ENCODE measurements around the gene XPO5.

- TF ChIP-seq CTCF (IDR thresholded peaks at IDR 0.05): no peak
- TF ChIP-seq TCF7L2 (IDR thresholded peaks at IDR 0.05; ENCODE audit: low read depth, low read length): no peak
- TF ChIP-seq POLR2AphosphoS5 (IDR thresholded peaks at IDR 0.05; ENCODE audit: low read depth, low read length): no peak
- TF ChIP-seq SIN3A (IDR thresholded peaks at IDR 0.05; ENCODE audit: borderline replicate concordance, insufficient read depth, low read depth, low read length): no peak
- no peak for TF ChIP-seq REST (IDR thresholded peaks at IDR 0.05; ENCODE audit: insufficient read depth in 1 of 2, low read depth in 2 of 2, low read length in 1 of 2)
Observed at GRCh38 chr6:43559328-43559727, 16.5 kb downstream of the XPO5 start.

All from Panc1 (cell line).